22Rv1 (cell line): ENCODE data around the gene LRPAP1.

ENCODE experiments used
- H3K27ac ChIP-seq: fragments of 450-650 bp; 2 replicates; pipeline ENCODE4 v1.5.1; 2017
- ZFX ChIP-seq: fragments of 450-650 bp; IDR thresholded peaks from 2 replicates; pipeline ENCODE4 v1.6.1; 2017; ENCODE audit warnings: antibody characterized with exemption, borderline replicate concordance
- TF ChIP-seq, protein P1 (sequence below): fragments of 450-650 bp; IDR thresholded peaks from 2 replicates; pipeline ENCODE4 v1.5.1; 2017; ENCODE audit warnings: mild to moderate bottlenecking

The LRPAP1 gene

DNA sequence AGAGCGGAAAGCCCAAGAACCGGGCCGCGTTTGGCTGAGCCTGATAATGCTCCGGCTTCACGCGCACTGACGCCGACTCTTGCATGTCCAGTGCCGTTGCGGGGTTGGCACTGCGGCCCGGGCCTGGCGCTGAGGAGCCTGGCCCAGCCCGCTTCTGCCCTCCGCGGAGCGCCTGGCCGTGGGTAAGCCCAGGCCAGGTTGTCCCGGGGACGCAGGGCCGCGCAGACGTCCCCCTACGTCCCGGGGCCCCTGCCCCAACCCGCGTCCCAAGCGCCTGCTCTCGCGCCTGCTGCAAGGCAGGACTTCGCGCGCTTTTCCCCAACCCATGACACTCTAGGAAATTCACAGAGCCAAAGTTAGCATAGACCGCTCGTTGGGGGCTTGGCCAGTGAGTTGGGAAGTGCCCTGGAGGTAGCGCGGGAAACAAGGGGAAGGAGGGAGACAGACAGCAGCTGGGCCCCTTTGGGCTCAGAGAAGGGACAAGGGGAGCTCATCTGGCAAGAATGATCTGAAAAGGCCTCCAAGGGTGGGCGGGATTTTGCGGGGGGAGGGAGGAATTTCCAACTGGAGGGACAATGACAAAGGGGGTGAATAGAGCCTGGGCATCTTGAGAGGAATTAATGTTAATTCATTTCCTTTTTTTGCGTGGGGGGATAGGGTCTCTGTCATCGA lies 665 bp upstream of the LRPAP1 start:
- TF ChIP-seq, protein P1, sequence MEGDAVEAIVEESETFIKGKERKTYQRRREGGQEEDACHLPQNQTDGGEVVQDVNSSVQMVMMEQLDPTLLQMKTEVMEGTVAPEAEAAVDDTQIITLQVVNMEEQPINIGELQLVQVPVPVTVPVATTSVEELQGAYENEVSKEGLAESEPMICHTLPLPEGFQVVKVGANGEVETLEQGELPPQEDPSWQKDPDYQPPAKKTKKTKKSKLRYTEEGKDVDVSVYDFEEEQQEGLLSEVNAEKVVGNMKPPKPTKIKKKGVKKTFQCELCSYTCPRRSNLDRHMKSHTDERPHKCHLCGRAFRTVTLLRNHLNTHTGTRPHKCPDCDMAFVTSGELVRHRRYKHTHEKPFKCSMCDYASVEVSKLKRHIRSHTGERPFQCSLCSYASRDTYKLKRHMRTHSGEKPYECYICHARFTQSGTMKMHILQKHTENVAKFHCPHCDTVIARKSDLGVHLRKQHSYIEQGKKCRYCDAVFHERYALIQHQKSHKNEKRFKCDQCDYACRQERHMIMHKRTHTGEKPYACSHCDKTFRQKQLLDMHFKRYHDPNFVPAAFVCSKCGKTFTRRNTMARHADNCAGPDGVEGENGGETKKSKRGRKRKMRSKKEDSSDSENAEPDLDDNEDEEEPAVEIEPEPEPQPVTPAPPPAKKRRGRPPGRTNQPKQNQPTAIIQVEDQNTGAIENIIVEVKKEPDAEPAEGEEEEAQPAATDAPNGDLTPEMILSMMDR: no peak
- no peak for TF ChIP-seq ZFX
- H3K27ac ChIP-seq: no peak overlapping the region

DNA sequence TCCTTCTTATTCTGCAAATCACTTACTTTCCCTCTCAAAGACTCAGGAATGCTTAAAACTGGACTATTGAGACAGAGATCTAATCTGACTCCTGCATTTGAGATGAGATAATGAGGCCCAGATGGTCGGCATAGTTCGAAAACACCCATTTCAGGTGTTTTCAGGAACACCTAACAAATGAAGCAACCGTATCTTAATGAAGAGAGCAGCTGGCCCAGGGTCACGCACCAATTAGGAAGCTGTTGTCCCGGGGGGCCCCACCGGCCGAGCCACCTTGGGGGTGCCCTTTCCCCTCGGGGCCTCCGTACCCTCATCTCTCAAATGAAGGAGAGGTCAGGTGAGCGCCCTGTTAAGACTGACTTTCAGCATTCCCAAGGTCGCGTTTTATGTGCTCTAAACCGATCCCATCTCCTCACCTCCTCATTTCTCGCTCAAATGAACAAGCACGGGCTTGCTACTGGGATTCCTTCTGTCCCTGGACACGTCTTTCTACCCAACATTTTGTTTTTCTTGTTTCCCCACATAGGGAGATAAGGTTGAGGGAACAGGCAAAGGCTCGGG lies 824 bp downstream of the LRPAP1 start:
- peak overlapping the region; percentile 47 for H3K27ac ChIP-seq
- TF ChIP-seq, protein P1: no peak
- TF ChIP-seq ZFX: no peak

DNA sequence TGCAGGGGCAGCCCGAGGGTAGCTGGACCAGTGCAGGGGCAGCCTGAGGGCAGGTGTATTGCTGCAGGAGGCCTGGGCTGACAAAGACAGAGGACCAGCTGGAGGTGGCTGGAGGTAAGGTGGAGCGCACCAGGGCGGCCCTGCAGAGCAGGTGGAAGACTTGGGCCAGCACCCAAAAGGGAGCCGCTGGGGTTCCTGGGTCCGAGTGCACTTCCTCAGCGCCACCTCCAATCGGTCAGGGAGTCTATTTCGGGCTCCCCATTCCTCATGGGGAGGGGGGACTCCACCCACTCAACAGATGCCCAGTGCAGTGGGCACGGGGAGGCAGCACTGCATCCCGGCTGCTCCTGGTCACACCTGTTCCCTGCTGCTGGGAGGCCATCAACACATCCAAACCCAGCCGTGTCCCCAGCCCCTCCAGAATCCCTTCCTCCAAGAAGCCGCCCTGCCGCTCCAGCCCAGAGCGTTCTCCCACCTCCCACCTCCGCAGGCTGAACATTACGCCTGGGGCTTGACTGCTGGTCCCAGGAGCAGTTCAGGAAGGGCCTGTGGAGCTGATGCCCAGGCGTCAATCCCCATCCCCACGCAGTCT lies 1.5 kb downstream of the LRPAP1 start:
- no peak for TF ChIP-seq ZFX
- TF ChIP-seq, protein P1: no peak
- no peak overlapping the region for H3K27ac ChIP-seq

DNA sequence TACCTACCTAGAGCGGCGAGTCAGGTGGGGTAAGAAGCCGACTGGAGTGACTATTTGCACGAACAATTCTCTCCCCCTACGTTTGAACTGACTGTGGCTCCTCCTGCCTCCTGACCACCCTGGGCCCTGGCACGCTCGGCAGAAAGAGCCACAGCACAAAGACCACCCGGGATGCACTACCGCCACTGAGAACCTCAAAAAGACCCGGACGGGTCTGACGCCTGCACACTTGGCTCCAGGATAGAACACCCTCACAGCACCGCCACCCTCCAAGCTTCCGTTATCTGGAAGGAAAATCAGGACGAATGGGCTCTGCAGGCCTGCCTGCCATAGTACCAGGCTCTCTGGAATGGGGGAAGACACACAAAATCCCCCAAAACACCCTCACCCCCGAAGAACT lies 2.2 kb downstream of the LRPAP1 start:
- TF ChIP-seq, protein P1: no peak
- no peak for TF ChIP-seq ZFX
- H3K27ac ChIP-seq: no peak overlapping the region

DNA sequence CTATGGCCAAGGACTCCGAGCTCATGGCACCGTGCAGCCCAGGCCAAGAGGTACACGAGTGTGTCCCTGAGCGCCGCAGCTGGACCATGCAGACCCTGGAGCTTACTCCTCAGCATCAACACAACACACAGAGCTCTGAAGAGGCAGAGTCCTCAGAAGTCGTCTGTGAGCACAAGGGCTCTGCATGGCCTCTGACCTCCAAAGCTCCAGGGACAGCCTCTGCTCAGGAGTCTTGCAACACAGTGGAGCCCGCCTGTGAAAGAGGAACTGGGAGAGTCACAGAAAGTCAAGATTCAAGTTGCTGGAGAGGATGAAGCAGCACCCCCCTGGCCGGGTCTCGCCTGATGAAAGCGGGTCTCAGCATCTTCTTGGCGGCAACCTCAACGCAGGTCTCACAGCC lies 2.9 kb downstream of the LRPAP1 start:
- TF ChIP-seq, protein P1: no peak
- no peak for TF ChIP-seq ZFX
- H3K27ac ChIP-seq: no peak overlapping the region

DNA sequence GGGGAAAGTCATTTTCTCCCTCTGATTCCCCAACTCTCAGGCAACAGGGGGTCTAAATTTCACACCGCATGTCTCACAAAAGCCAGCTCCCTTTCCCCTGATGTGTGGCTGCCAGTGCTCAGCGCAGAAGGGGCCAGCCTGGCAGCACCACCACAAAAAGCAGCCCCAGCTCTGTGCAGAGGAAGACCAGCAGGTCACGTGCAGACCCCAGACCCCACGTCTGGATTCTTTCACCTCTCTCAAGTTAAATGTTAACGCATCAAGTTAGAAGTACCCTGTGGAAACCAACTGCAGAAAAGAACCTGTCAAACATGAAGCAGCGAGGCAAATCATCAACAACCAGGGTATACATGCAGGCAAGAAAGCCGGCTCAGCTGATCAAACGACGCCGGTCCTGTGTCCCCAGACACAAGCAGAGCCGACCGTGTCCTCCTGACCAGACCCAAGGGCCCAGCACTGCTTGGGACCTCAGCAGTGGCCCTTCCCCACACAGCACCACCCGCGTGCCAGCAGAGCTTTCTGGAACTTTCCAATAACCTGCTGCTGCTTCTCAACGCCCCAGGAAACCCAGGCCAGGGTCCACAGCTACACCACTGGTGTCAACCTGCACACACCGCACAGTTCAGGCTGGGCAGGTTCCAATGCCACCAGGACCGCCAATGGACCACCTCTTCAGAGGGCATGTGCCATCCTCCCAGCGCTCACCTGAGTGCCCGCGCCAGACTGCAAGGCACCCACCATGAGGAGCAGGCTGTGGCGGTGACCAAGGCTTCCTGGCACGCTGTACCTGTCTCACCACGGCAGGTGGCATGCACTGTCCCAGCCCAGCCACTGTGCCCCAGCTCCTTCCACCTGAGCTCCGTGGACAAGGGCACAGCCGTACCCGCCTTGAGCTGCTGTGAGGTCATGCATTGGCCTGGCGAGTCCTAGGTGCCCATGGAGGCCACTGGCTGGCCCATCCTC lies 4.0 kb downstream of the LRPAP1 start:
- no peak for TF ChIP-seq ZFX
- TF ChIP-seq, protein P1: no peak
- H3K27ac ChIP-seq: no peak overlapping the region
